GM21367 (cell line): ENCODE data around the gene NTM.

Source experiments
- ATAC-seq: cut with Tn5 transposase; IDR thresholded peaks from one replicate; pipeline ENCODE4 v1.9.1; 2021; ENCODE audit not compliant: unreplicated experiment

NTM gene

DNA sequence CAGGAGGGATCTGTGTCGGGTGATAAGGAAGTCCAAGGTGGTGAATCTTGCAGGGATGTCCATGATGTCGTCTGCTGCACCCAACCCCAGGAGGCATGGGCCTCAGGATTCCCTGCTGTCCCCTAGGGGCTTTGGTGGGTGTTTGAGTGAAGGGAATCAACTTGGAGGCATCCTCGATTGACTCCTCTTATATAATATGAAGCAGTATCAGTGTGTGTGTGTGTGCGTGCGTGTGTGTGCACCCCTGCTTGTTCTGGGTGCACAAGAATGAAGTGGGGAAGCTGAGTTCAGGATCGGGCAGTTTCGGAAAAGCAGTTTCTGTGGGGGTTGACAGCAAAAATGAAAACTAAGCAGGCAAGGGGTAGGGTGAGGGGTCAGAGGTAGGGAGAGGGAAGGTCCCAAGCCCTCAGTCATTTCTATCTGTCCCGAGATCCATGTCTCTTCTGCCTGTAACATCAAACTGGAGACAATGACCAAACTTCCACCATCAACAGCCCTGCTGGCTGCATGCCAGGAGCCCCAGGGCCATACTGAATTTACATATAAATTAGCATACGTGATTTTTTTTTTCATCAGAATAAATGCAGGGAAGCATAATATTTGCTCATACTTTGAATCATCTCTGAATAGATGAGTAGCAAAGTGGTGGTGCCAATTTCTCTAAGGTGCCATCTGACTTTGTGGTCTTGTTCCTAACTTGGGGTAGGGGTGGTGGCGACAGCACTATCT, 2.0 kb downstream of the NTM start:
- no peak for ATAC-seq

DNA sequence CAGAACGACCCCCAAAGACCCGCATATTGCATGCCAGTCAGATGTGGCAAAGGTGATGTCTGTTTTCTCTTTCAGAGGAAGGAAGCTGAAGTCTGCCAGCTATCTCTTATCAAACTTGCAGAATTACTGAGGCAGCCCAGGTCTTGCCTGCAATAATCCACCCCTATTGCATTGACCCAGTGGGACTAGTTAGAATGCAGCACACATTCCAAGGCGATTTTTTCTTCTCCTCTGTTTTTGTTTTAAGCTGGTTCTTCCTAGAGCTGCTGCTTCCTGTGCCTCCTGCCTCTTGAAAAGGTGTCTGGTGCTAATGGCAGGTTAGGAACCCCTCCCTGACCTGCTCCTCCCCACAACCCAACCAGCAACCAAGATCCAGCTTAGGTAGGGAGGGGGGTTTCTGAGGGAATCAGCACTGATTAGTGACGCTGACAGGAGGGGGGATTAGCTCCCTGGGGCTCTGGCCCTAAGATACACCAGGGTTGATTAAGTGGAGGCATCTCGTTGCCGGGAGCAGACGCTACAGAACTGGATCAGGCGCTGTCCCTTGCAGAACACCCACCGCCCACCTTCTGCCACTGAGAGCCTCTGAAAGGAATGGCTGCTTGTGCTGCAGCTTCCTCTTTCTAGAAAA, 2.8 kb downstream of the NTM start:
- ATAC-seq: no peak

DNA sequence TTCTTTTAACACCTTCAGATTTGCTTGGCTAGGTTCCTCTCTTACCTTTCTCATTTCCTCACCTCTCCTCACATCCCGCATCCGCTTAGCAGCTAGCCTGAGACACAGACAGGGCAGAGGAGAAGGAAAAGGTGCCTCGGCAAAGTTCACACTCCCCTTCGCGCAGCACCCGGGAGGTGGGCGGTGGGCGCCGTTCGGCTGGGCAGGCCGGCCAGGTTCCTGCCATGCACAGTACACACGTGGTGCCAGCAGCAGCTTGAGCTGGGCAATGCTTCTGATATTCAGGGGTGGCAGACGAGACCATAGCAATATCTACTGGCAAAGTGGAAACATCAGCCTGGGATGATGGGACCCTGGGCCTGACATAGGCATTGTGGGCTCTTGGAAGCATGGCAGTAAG, 3.3 kb downstream of the NTM start:
- ATAC-seq: no peak

DNA sequence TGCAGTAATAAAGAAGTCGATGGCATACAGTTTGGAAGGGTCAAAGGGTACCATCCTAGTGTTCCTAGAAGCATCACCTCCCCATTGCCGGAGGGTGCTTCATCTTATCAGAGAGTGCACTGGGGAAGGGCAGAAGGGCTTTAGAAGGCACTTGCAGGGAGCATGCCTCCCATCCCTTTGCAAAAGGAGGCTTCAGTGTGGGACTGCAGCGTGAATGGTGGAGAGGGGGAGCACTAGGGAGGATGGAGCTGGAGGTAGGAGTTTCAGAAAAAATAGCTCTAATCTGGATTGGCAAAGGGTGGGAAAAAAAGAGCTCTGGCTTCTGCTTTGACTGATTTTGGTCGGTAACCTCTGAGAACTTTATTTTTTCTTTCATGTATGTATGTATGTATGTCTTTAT, 5.0 kb downstream of the NTM start:
- no peak for ATAC-seq

DNA sequence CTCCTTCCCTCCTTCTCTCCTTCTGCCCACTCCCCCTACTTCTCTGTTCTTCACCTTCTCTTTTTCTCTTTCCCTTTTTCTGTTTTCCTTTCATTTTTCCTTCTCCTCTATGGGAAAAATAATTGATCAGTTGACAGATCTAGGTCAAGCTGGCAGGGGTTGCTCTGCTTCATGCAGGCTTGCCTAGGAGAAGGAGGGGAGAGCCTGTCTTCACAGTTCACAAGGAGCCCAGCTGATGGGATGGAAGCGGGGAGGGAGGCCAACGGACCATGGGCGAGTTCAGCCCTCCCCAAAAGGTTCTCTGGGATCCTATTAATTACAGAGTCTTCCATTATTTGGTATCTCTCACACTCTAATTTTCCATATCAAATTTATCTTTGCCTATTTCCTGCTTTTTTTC, 5.5 kb downstream of the NTM start:
- ATAC-seq: no peak

DNA sequence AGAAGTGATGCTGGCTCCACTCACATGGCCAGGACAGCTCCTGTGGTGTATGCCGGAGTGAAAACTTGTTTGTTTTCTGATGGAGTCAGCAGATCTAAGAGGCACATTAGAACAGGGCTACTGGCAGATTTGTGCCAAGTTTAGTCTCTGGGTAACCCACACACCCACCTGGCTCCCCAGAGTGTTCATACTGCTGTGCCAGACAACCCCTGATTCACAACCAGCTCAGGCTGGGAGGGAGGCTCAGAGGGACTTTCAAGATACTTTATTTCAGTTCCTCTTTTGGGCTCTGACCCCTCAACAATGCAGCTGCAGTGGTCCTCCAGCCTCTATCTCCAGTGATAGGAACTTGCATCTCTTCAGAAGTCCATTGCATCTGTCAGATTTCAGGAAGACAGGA, 8.5 kb downstream of the NTM start:
- ATAC-seq: peak; percentile 84

DNA sequence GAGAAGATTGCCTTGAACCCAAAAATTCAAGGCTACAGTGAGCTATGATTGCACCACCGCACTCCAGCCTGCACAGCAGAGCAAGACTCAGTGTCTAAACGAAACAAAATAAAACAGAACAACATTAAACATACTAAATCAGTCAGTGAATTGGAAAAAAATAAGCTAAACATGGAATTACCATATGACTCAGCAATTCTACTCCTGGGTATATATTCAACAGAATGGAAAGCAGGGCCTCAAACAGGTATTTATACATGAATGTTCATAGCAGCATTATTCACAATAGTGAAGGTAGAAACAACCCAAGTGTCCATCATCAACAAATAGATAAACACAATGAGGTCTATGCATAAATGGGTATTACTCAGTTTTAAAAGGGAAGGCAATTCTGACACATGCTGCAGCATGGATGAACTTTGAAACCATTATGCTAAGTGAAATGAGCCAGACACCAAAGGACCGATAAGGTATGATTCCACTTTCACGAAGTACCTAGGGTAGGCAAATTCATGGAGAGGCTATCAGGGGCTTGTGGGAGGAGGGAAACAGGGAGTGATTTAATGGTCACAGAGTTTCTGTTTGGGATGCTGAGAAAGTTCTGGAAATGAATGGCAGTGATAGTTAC, 15.5 kb downstream of the NTM start:
- ATAC-seq: no peak

DNA sequence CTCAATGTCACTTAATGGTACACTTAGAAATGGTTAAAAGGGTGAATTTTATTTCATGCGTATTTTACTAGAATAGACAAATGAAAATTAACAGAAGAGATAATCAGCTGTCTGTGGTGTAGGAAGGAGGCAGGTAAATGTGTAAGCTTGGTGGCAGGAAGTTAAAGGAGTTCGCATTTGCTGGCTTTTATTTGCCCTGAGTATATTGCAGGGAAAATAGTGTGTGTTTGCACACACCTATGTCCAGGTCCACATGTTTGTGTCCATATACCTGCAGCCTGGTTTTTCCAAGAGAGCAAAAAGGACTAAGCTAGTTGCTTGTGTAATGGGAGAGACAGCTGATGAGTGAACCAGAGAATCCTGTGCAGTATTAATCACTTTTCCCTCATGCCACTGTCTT, 16.0 kb downstream of the NTM start:
- ATAC-seq: no peak

DNA sequence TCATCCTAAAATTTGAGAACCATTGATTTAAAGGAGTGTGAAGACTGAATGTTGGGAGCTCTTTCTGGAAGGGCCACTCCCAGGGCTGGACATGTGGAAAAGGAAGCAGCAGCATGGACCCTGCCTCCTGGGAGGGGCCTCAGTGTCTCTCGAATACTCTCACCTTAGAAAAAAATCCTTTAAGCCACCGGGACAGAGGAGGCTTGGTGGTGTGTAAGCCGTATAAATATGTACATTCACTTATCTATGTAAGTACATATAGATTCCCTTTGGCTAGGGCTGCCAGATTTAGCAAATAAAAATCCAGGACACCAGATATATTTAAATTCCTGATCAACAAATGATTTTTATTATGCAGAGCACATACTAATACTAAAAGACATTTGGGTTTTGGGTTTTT, 17.6 kb downstream of the NTM start:
- no peak for ATAC-seq

DNA sequence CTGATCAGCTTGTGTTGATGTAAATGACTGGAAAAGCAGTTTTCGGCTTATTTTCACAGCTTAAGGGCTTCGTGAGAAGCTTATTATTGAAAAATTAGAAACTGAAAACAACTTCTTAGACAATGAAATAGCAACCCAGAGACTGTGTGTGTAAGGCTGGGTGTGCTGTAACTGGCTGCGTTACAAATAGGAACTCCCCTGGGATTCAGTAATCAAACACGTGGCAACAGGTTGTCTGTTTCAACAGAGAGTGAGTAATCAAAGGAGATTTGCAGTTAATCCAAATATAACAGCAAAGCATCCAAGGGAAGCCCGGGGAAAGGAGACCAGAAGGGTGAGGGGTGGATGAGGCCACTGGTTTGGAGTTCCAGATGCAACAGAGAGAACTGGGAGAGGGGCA, 19.2 kb downstream of the NTM start:
- ATAC-seq: no peak

DNA sequence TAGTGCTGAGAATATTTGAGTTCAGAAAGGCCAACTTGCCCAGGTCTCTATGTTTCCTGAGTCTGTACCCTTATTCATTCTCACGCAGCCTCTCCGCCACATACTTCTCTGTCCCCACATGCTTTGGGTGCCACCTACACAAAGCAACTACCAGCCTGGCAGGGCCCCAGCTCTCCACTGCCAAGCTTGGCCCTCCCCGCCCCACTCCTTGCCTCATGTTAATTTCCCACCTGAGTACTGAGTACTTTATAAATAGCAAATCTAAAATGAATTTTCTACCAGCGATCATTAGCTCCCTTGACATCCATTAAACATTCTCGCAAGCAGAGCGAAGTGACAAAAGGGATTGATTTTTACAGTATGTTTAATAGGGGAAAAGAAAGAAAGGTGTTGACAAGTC, 20.8 kb downstream of the NTM start:
- no peak for ATAC-seq

DNA sequence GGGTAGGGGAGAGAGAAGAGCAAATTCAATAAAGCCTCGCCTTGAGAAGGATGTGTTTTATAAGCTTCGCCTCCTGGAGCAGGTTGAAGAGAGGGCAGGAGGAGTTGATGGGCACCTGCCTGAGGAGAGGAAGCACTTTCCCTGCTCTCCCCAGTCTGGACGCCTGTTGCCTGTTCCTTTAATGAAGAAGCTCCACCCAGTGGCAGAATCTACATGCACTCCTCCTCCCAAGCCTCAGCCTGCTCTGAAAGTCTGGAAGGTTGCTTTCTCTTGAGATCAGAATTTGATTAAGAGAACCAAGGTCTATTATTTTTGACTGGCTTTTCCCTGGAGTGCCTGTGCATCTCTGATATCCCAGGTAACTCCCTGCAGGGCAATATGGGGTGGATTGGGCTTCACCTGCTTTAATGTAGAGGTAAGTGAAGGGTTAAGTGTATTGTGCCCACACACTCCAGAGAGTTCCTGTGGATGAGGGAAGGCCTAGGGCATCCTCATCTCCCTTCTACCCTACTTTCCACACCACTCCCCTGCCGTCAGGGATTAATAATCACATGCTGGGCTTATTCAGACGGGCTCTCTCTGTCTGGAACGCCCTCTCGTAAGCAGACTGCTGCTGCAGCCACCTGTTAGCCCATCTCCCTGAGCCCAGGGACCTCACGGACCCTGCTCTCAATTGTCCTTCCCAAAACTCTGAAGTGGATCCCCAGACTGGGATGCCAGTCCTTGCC, 22.3 kb downstream of the NTM start:
- no peak for ATAC-seq

DNA sequence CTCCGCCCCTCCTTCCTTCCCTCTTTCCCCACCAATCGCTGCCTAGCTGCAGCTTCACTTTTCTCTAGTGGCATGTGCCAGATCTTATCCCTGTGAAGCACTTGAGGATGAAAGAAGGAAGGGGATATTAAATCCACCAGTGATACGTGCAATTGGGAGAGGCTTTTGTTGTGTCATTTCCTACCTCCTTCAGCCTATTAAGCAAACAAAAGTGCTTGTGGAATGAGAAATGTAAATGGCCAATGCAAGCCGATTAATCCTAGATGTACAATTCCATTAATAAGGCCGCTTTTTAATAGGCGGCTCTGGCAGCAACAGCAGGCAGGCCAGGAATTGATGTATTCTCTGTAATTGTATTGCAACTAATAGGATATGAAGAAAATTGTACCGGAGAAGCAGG, 23.3 kb downstream of the NTM start:
- ATAC-seq: no peak

DNA sequence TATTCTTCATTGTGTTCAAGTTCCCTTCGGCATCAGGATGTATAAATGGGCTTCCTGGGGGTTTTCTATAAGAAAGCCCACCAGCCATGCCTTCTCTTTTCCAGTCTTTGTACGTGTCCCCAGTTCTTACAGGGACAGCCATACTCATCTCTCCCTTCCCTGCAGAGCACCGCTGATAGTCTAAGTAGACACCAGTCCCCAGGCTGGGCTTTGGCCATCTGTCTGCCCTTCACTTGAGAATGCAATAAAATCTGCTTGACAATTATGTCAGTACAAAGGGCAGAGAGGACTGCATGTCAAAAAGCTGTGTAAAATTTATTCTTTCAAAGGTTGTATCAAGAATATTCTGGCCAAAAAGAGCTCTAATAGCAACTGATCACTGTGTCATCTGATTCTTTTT, 27.3 kb downstream of the NTM start:
- ATAC-seq: no peak

DNA sequence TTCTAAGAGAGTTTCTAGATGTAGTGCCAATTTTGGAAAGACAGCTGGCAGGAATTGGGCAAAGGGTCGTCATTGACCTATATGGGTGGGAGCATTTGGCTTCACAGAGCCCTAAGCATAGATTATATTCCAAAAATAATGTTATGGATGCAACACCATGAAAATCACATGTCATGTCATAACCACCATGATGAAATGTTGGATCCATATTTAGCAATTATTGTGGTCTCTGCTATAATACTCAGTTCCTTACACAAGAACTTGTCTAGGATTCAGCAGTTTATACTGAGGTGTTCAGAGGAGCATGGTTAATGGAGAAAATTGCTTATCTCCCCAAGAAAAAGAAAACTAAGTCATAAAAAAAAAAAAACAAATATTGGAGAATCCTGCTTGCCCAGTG, 31.6 kb downstream of the NTM start:
- ATAC-seq: no peak

DNA sequence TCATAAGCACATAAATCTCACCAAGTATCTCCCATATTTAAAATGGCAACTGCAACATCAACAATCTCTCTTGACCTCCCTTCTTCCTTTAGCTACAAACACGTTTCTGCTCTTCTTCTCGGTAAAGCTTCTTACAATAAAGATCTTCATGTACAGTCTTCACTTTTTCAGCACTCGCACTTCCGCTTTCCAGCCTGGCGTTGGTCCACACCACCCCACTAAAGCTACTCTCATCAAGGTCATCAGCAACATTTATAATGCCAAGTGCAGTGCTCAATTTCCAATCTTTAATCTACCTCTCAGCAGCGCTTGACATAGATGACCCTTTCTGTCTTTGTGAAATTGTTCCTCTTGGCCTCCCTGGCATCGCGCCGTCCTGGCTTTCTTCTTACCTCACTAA, 33.6 kb downstream of the NTM start:
- ATAC-seq: no peak

DNA sequence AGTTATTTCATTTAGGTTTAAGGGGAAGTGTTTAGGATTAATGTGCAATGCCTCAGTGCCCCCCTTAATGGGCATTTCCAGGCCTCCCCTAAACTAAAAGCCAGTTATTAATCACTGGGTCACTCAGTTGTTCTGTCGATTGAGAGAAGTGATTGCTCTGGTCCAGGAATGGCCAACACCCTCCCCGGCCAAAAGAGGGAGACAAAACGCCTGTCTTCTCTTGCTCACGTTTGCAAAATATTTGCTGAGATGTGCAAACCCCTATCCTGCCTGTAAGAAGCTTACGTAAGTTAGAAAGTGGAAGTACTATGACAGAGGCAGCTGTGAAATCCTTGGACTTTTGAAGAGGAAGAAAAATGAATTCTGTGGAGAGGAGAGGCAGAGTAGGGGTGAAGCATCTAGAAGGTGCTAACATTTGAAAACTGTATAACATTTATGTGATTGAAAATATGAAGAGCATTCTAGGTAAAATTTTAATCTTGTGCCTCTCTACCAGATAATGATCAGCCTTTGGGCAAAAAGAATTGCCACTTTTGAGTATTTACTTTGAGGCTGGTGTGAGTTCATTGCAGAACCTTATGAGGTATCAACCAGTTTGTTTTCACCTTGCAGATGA, 37.7 kb downstream of the NTM start:
- ATAC-seq: no peak

DNA sequence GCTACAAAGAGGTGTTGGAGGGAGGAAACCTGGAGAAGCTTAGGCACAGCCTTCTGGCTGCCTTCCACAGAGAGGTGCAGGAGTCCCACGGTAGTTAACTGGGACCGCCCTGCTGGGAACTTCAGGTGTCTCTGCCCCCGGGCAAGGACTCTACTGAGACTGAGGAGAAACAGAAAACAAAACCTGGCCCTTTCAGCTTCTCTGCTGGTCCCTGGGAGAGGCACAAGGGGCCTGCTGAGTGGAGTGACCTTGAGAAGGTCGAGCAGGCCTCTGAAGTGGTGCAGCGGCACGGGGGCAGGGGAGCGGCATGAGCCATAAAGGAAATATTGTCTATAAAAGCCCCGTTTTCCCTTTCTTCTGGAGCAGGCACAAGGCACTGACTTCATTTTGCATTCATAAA, 38.9 kb downstream of the NTM start:
- ATAC-seq: no peak

DNA sequence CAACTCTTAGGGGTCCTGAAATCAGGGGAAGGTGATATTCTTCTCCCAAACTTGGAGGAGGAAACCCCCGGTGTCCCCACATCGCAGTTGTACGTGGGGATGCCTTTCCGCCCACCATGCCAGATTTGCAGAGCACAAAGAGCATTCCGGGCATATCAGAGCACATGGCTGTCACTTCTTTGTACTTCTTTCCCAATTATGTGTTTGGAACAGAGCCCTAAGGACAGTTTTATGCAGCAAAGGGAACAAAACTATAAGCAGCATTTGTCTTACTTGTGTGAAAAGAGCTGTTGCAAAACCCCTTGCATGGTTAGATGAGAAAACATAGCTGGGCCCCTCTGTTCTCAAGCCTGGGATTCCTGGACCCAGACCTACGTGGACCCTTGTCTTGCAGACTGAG, 41.2 kb downstream of the NTM start:
- ATAC-seq: no peak

DNA sequence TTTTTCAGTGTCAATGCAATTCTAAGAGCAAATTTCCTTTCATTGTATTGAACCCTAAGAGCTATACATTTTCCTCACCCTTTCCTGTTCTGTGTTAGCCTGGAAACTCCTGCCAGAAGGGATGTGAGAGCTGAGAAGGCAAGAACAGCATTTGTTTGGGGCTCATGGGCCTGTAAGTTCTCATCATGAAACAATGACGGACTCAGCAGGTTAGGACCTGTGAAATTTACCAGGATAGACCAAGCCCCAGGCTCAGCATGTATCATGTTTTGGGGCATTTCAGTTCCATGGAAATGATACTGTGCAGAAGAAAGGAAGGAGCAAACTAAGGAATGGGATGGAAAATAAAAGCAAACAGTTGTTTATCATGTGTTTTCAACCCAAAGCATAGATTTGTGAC, 41.6 kb downstream of the NTM start:
- ATAC-seq: no peak

DNA sequence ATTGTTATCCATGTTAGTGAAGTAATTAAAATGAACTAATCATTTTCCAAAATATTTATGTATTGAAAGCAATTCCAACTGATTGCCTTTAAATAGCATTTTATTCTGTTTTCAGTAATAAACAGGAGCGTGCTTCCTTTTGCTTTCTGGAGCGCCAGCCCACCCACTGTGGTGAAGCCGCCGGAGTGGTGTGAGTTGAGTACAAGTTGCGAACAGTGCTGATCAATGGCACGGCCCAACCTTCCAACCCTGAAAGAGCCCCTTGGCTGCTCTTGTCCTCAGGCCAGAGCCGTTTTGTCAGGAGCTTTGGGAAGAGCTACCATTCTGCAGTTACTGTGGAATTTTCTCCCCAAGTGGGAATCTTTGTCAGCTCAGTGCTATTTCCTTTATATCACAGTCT, 42.8 kb downstream of the NTM start:
- no peak for ATAC-seq

DNA sequence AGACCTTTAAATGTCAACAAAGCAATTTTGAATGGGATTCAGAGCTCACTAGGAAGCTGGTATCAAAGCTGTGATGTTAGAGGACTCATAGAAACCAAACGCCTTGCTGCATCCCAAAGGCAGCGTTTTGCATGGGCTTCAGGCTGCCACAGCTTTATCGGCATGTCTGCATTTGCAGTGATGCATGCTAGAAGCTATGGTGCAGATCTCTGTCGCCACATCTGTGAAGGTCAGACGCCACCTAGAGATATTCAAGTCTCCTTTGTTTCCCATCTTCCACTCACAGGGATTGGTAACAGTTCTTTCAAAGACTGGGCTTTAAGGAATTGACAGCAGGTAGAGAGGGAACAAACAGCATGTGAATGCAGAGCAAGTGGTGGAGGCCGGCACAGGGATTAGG, 47.8 kb downstream of the NTM start:
- no peak for ATAC-seq
